Measurements from ENCODE around the gene OR10H5.
"Not testable (repeated sequence)": the region's sequence is repeated elsewhere in the genome, so short reads cannot be mapped to it uniquely, and the experiment has no call there.

OR10H5 gene

GRCh38 chr19:15790096-15790495 lies 2.6 kb downstream of the OR10H5 start:
- H3K36me3 ChIP-seq (ENCODE audit: control insufficient read depth, low read length) = no peaks in the 10 kb centered on the region
- no peaks in the 10 kb centered on the region for H3K9me2 ChIP-seq (replicated peaks; ENCODE audit: control insufficient read depth, low read length)
- no peaks in the 10 kb centered on the region for H3K79me2 ChIP-seq (ENCODE audit: control insufficient read depth, low read length)
- no peaks in the 10 kb centered on the region for H3K9me3 ChIP-seq (ENCODE audit: control insufficient read depth, insufficient read depth, low read length)
- TF ChIP-seq EZH2phosphoT487 (IDR thresholded peaks at IDR 0.05; ENCODE audit: borderline replicate concordance, low read length) (no peak), CTCF (IDR thresholded peaks at IDR 0.05; ENCODE audit: low read depth, low read length, poor library complexity, severe bottlenecking) (no peak)
- no peaks in the 10 kb centered on the region for H3F3A ChIP-seq (ENCODE audit: control insufficient read depth, insufficient read depth)
- no peak overlapping the region for H3K27ac ChIP-seq (ENCODE audit: low read depth, low read length)
- H3K27me3 ChIP-seq (ENCODE audit: control insufficient read depth, low read length) = no peaks in the 10 kb centered on the region
- no peak overlapping the region for H3K4me3 ChIP-seq (ENCODE audit: low read length)
- H4K20me1 ChIP-seq (ENCODE audit: control insufficient read depth, insufficient read depth, low read depth, low read length) = no peaks in the 10 kb centered on the region
- H3K4me1 ChIP-seq (ENCODE audit: control insufficient read depth, low read length) = no peaks in the 10 kb centered on the region
- no peak overlapping the region for H3K4me2 ChIP-seq (ENCODE audit: low read length)

GRCh38 chr19:15794279-15794678 lies 6.8 kb downstream of the OR10H5 start:
- H3K9me3 ChIP-seq (ENCODE audit: control insufficient read depth, insufficient read depth, low read length); H3K4me1 ChIP-seq (ENCODE audit: control insufficient read depth, low read length); H3K27me3 ChIP-seq (ENCODE audit: control insufficient read depth, low read length): not testable (repeated sequence)

GRCh38 chr19:15810335-15810734 lies 22.9 kb downstream of the OR10H5 start:
- H3K27me3 ChIP-seq (ENCODE audit: control insufficient read depth, low read length) = peaks cover 3% of the 10 kb centered on the region; the same call in 1 of the 2 replicates
- peaks cover 7% of the 10 kb centered on the region; the same call in 1 of the 2 replicates for H3K4me1 ChIP-seq (ENCODE audit: control insufficient read depth, low read length)
- H3K36me3 ChIP-seq (ENCODE audit: control insufficient read depth, low read length) = no peaks in the 10 kb centered on the region
- TF ChIP-seq CTCF (IDR thresholded peaks at IDR 0.05; ENCODE audit: low read depth, low read length, poor library complexity, severe bottlenecking) (peak; percentile 46), EZH2phosphoT487 (IDR thresholded peaks at IDR 0.05; ENCODE audit: borderline replicate concordance, low read length) (no peak)
- no peaks in the 10 kb centered on the region for H3F3A ChIP-seq (ENCODE audit: control insufficient read depth, insufficient read depth)
- no peak overlapping the region for H3K4me3 ChIP-seq (ENCODE audit: low read length)
- H3K9me2 ChIP-seq (replicated peaks; ENCODE audit: control insufficient read depth, low read length) = no peaks in the 10 kb centered on the region
- H3K79me2 ChIP-seq (ENCODE audit: control insufficient read depth, low read length) = no peaks in the 10 kb centered on the region
- H3K27ac ChIP-seq (ENCODE audit: low read depth, low read length) = no peak overlapping the region
- no peaks in the 10 kb centered on the region for H4K20me1 ChIP-seq (ENCODE audit: control insufficient read depth, insufficient read depth, low read depth, low read length)
- no peaks in the 10 kb centered on the region for H3K9me3 ChIP-seq (ENCODE audit: control insufficient read depth, insufficient read depth, low read length)
- H3K4me2 ChIP-seq (ENCODE audit: low read length) = peak overlapping the region; percentile 15; the same call in 1 of the 2 replicates

More at GRCh38 chr19:15794279-15794678, 6.8 kb downstream of the OR10H5 start:
- H3K36me3 ChIP-seq (ENCODE audit: control insufficient read depth, low read length); H3K4me3 ChIP-seq (ENCODE audit: low read length); H3K27ac ChIP-seq (ENCODE audit: low read depth, low read length); H3K4me2 ChIP-seq (ENCODE audit: low read length); H3K9me2 ChIP-seq (replicated peaks; ENCODE audit: control insufficient read depth, low read length); H3F3A ChIP-seq (ENCODE audit: control insufficient read depth, insufficient read depth); H4K20me1 ChIP-seq (ENCODE audit: control insufficient read depth, insufficient read depth, low read depth, low read length); H3K79me2 ChIP-seq (ENCODE audit: control insufficient read depth, low read length): not testable (repeated sequence)

- no peaks in the 10 kb centered on the region for H3K9me3 ChIP-seq (ENCODE audit: control insufficient read depth, insufficient read depth, low read length)
- H3F3A ChIP-seq (ENCODE audit: control insufficient read depth, insufficient read depth) = no peaks in the 10 kb centered on the region
- no peak overlapping the region for H3K27ac ChIP-seq (ENCODE audit: low read depth, low read length)
- no peaks in the 10 kb centered on the region for H4K20me1 ChIP-seq (ENCODE audit: control insufficient read depth, insufficient read depth, low read depth, low read length)
- no peaks in the 10 kb centered on the region for H3K9me2 ChIP-seq (replicated peaks; ENCODE audit: control insufficient read depth, low read length)
- H3K4me2 ChIP-seq (ENCODE audit: low read length) = no peak overlapping the region
- H3K27me3 ChIP-seq (ENCODE audit: control insufficient read depth, low read length) = peaks cover 3% of the 10 kb centered on the region; the same call in 1 of the 2 replicates
- TF ChIP-seq CTCF (IDR thresholded peaks at IDR 0.05; ENCODE audit: low read depth, low read length, poor library complexity, severe bottlenecking) (no peak), EZH2phosphoT487 (IDR thresholded peaks at IDR 0.05; ENCODE audit: borderline replicate concordance, low read length) (no peak)
- peaks cover 7% of the 10 kb centered on the region; the same call in 1 of the 2 replicates for H3K4me1 ChIP-seq (ENCODE audit: control insufficient read depth, low read length)
- H3K4me3 ChIP-seq (ENCODE audit: low read length) = no peak overlapping the region
- H3K36me3 ChIP-seq (ENCODE audit: control insufficient read depth, low read length) = no peaks in the 10 kb centered on the region
- H3K79me2 ChIP-seq (ENCODE audit: control insufficient read depth, low read length) = no peaks in the 10 kb centered on the region
These were observed 24.0 kb downstream of the OR10H5 start for GRCh38 chr19:15811476-15811875.

Measured in DOHH2 (cell line).